Small intestine (tissue), 7 donors: ENCODE results near the gene TUBB4B. TPM values are rescaled to one million over a fixed set of nuclear protein-coding genes. Genes with fewer than 3 reads are reported as not detected.
"Not testable (repeated sequence)": the region's sequence is repeated elsewhere in the genome, so short reads cannot be mapped to it uniquely, and the experiment has no call there.

Source experiments
- DNase-seq, 2 donors: peaks; one replicate each; pipeline versions ENCODE4 v3.0.0 to v3.0.0-alpha.2; 2013
- FAIRE-seq: peaks from 2 replicates; lab custom pipeline; 2012; peaks lifted over from hg19 to GRCh38; lab: Jason Lieb, UNC
- H3K27ac ChIP-seq, 3 donors: one replicate each; pipeline ENCODE4 v1.5.1; 2013; ENCODE audit warnings: low read length in 2 of 3, mild to moderate bottlenecking in 2 of 3, control low read depth in 1 of 3, inconsistent platforms in 1 of 3, low read depth in 1 of 3, moderate library complexity in 1 of 3
- H3K27me3 ChIP-seq, 3 donors: one replicate each; pipeline ENCODE4 v1.6.1; 2013; ENCODE audit warnings: low read length in 3 of 3, inconsistent platforms in 1 of 3; ENCODE audit not compliant: control insufficient read depth in 3 of 3, insufficient read depth in 3 of 3
- H3K36me3 ChIP-seq, 3 donors: one replicate each; pipeline ENCODE4 v1.6.1; 2013; ENCODE audit warnings: low read length in 3 of 3, inconsistent platforms in 1 of 3, low read depth in 1 of 3, mild to moderate bottlenecking in 1 of 3, moderate library complexity in 1 of 3; ENCODE audit not compliant: control insufficient read depth in 3 of 3, insufficient read depth in 2 of 3
- H3K4me1 ChIP-seq, 3 donors: one replicate each; pipeline ENCODE4 v1.6.1; 2013; ENCODE audit warnings: low read length in 2 of 3, inconsistent platforms in 1 of 3, low read depth in 1 of 3, mild to moderate bottlenecking in 1 of 3, moderate library complexity in 1 of 3; ENCODE audit not compliant: control insufficient read depth in 3 of 3, insufficient read depth in 2 of 3
- H3K4me3 ChIP-seq, 3 donors: one replicate each; pipeline ENCODE4 v1.5.1; 2013; ENCODE audit warnings: low read length in 3 of 3, control low read depth in 1 of 3, inconsistent platforms in 1 of 3, low read depth in 1 of 3, mild to moderate bottlenecking in 1 of 3, moderate library complexity in 1 of 3
- H3K9me3 ChIP-seq, 2 donors: one replicate each; pipeline ENCODE4 v1.6.1; 2013; ENCODE audit warnings: low read depth in 1 of 2, low read length in 1 of 2; ENCODE audit not compliant: control insufficient read depth in 2 of 2, insufficient read depth in 1 of 2
- WGBS, 3 donors: extraction: QIAGEN DNeasy Blood & Tissue Kit; methylation state at CpG; one replicate each; pipeline ENCODE4 v1.1.7; 2013; 5-methylcytosine and 5-hydroxymethylcytosine counted together
- polyA plus RNA-seq, 4 donors: library from polyadenylated mRNA; stranded (reverse) in 3 of 4; unstranded in 1 of 4; fragments of 200-250 nt in 3 of 4; fragments of 120-200 nt in 1 of 4; gene quantifications; one replicate each; pipeline versions ENCODE4 v1.2.1 to v1.2.3, GENCODE V29; 2013
- donor health status: healthy with polysubstance abuse.
- donor health status: control.
- donor health status: control.
- donor health status: Bipolar disorder and iron deficiency.
- donor health status: healthy.

Gene TUBB4B
- polyA plus RNA-seq, 4 donors, result 365 to 445 (median 372) TPM

DNA sequence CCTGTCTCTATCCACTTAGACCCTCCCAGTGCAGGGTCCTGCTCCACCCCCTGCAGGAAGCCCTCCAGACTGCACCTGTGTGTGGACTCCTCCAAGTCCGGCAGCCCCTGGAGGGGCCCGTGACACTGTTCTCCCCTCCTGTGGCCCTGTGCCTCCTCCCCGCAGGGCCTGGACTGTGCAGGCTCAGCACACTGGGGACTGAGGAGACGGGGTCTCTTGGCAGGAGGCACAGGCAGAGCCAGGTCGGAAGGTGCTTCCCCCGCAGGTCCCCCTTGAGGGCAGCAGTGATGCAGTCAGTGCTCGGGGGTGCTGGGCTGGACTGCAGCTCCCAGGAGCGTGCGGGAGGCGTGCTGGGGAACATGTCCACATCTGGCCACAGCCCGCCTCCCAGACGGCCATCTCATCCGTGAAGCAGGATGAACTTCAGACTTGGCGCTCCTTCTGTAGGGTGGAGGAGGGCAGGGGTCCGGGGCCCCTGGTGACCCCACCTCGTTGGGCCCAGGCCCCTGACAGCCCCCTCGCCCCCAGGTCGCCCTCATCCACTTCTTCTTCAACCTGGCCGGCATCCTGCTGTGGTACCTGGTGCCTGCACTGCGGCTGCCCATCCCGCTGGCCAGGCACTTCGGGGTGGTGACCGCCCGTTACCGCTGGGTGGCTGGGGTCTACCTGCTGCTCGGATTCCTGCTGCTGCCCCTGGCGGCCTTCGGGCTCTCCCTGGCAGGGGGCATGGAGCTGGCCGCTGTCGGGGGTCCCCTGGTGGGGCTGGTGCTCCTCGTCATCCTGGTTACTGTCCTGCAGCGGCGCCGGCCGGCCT, 5.5 kb upstream of the TUBB4B start:
- peak in 1 of 2 donors; percentile 66 for DNase-seq
- no peak for FAIRE-seq
- Histone ChIP-seq H3K27ac (peak overlapping the region in 1 of 3 donors; percentile 90), H3K27me3 (no peaks in the 10 kb centered on the region), H3K9me3 (no peaks in the 10 kb centered on the region), H3K4me3 (peak overlapping the region in 1 of 3 donors; percentile 73), H3K4me1 (peaks cover 3 to 65% (median 5%) of the 10 kb centered on the region in 3 donors), H3K36me3 (peaks cover 0 to 59% (median 0%) of the 10 kb centered on the region in 3 donors)
- WGBS, 3 donors, result 43 to 58% (median 54%) methylated on average over 32 to 35 of the region's 35 CpGs

DNA sequence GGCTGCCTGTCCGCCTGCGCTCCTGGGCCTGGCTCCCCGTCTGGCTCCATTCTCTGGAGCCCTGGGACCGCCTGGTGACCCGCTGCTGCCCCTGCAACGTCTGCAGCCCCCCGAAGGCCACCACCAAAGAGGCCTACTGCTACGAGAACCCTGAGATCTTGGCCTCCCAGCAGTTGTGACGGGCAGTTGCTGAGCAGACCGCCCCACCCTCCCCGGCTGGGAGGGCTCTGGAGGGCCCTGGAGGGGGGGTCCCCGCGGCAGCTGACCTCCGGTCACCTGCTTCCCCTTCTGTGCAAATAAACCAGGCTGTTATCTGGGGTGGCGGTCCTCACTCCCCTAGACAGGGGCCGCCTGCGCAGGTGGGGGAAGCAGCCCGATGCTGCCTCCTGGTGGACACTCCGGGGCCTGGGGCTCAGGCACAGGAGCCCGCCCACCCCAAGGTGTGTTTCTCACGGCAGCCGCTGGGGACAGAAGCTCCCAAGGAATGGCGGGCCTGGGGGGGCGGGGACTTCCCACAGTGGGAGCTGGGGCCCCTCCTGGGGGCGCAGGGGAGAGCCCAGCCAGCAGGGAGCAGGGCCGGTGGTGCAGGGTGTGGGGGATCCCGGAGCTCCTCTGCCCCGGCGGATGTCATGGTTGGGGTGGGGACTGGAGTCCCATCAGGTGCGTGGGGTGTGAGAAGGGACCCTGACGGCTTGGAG, 4.7 kb upstream of the TUBB4B start:
- peak; percentile 85 to 99 for DNase-seq
- H3K36me3 ChIP-seq, result peaks cover 0 to 53% (median 0%) of the 10 kb centered on the region in 3 donors
- H3K9me3 ChIP-seq, result no peaks in the 10 kb centered on the region
- peak overlapping the region in 1 of 3 donors; percentile 73 for H3K4me3 ChIP-seq
- H3K27ac ChIP-seq, result peak overlapping the region in 1 of 3 donors; percentile 90
- no peaks in the 10 kb centered on the region for H3K27me3 ChIP-seq
- FAIRE-seq, result no peak
- H3K4me1 ChIP-seq, result peaks cover 0 to 58% (median 3%) of the 10 kb centered on the region in 3 donors
- 4 to 18% (median 9%) methylated on average over 19 to 31 of the region's 31 CpGs for WGBS, 3 donors

DNA sequence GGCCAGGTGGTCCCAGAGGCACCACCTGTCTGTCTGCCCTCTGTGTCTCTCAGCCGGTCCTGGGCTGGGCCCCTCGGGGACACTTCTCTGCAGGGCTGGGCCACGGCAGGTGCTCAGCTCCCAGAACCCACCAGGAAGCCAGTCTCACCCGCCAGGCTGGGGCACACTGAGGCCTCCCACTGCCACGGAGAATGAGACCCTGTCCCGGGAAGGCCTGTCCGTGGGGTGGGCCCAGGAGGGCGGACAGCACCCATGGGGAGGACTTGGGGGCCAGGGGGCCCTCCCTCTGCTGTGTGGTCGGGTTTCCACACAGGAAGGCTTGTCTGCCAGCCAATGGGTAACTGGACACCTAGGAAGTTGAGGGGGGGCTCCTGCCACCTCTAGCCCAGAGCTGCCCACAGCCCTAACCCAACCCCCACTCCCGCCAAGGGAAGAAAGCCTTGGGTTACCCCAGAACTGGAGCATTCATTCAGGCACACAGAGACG, 4.1 kb upstream of the TUBB4B start:
- FAIRE-seq, result no peak

DNA sequence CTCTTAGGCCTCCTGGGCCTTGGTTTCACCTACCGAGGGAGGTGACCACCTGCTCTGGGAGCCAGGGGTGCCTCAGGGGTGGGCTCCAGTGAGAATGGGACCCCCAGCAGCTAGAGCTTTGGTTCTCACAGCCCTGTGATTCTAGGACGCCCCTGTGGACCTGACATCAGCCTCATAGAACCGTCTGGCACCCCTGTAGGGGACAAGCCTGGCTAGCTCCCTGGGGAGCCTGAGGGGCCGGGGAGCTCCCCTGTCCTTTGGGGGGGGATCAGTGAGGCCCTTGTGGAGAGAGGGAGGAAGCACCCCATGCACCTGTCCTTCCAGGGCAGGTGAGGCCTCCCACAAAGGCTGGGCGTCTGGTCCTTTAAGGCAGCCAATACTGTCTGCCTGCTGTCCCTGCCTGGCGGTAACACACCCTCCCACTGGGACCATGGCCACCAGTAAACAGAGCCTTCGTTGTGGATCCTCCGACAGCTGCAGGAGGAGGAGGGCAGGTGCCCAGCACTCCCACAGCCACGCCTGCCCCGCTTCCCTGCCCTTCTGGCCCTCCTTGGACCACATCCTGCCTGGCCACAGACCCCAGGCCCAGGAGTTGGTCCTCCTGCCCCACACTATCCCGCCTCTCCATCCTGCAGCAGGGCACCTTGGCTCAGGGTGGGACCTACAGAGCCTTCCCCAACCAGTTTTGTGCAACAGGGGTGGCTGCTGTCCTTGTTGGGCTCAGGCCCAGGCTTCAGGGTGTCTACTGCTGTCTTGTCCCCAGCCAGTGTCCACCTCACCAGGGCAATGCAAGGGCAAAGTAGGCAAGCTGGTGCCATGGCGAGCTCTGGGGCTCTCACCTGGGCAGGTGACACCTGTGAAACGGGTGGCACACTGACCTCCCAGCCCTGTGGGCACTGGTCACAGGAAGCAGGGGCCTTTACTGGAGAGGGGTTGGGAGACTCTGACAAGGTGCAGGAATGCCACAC, 3.0 kb upstream of the TUBB4B start:
- Histone ChIP-seq H3K9me3 (no peaks in the 10 kb centered on the region), H3K27ac (peak overlapping the region; percentile 27 to 76 (median 64)), H3K4me3 (no peak overlapping the region), H3K4me1 (peaks cover 0 to 56% (median 7%) of the 10 kb centered on the region in 3 donors), H3K27me3 (no peaks in the 10 kb centered on the region), H3K36me3 (peaks cover 3 to 51% (median 6%) of the 10 kb centered on the region in 3 donors)
- DNase-seq (peak; percentile 70 to 76), FAIRE-seq (no peak)
- 19 to 61% (median 43%) methylated on average over 13 of the region's 13 CpGs for WGBS, 3 donors

More for the DNA sequence above, 4.1 kb upstream of the TUBB4B start:
- Histone ChIP-seq H3K4me3 (peak overlapping the region in 1 of 3 donors; percentile 73), H3K4me1 (peaks cover 0 to 52% (median 3%) of the 10 kb centered on the region in 3 donors), H3K36me3 (peaks cover 0 to 51% (median under 1%) of the 10 kb centered on the region in 3 donors), H3K9me3 (no peaks in the 10 kb centered on the region), H3K27ac (peak overlapping the region in 1 of 3 donors; percentile 76), H3K27me3 (no peaks in the 10 kb centered on the region)
- 25 to 35% (median 30%) methylated on average over 10 to 11 of the region's 11 CpGs for WGBS, 3 donors
- DNase-seq, result no peak

DNA sequence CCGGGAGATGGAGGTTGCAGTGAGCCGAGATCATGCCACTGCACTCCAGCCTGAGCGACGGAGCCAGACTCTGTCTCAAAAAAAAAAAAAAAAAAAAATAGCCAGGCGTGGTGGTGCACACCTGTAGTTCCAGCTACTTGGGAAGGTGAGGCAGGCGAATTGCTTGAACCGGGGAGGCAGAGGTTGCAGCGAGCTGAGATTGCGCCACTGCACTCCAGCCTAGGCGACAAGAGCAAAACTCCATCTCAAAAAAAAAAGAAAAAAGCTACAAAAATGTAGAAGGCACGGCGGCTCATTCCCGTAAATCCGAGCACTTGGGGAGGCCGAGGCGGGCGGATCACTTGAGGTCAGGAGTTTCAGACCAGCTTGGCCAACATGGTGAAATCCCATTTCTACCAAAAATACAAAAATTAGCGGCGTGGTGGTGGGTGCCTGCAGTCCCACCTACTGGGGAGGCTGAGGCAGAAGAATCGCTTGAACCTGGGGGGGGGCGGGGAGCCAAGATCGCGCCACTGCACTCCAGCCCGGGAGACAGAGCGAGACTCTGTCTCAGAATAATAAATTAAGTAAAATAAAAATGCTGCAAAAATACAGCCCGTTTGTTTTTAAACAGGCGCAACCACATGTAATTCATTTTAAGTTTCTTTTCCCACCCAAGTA, 1.4 kb upstream of the TUBB4B start:
- H3K9me3 ChIP-seq, FAIRE-seq, H3K27me3 ChIP-seq, DNase-seq: not testable (repeated sequence)
- peak overlapping the region; percentile 96 to 98 (median 98) for H3K27ac ChIP-seq
- H3K36me3 ChIP-seq, result peaks cover 4 to 50% (median 9%) of the 10 kb centered on the region in 3 donors
- H3K4me3 ChIP-seq, result peak overlapping the region; percentile 62 to 71 (median 65)
- peaks cover 0 to 67% (median 7%) of the 10 kb centered on the region in 3 donors for H3K4me1 ChIP-seq
- WGBS, 3 donors, result 34 to 46% (median 40%) methylated on average over 23 to 27 of the region's 27 CpGs

DNA sequence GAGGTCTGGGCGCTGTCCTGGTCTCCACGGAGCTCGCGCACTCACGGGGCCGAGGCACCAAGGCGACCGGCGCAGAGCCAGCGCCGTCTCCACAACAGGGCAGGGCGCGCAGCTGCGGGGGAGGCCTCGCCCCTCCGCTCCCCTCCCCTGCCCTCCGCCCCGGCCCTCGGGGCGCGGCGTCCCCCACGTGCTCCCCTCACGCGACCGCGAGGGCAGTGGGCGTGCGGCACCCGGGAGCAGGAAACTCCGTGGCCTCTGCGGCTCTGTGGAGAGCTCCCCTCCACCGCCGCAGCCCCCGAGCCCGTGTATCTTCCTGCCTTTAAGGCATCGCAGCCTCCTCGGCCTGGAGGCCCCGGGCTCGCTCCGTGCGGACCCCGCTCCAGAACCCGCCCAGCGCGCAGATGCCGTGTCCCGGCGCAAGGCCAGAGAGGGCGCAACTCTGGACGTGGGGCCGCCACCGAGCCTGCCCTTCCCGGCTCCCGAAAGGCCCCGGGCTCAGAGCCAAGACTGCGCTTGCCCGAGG, 708 bp upstream of the TUBB4B start:
- DNase-seq (peak; percentile 75 to 93), FAIRE-seq (no peak)
- 0% methylated on average over 42 to 58 of the region's 58 CpGs for WGBS, 3 donors
- Histone ChIP-seq H3K27ac (peak overlapping the region; percentile 96 to 98 (median 98)), H3K4me3 (peak overlapping the region; percentile 62 to 71 (median 65)), H3K36me3 (peaks cover 4 to 43% (median 9%) of the 10 kb centered on the region in 3 donors), H3K27me3 (no peaks in the 10 kb centered on the region), H3K9me3 (no peaks in the 10 kb centered on the region), H3K4me1 (peaks cover 0 to 65% (median 7%) of the 10 kb centered on the region in 3 donors)
